ENCODE results near the gene RSF1. TPM values are rescaled to one million over a fixed set of nuclear protein-coding genes. Genes with fewer than 3 reads are reported as not detected.
"Not testable (repeated sequence)": the region's sequence is repeated elsewhere in the genome, so short reads cannot be mapped to it uniquely, and the experiment has no call there.

RSF1 gene
- total RNA-seq, 1 donor from 2014 or later: 104 TPM

DNA sequence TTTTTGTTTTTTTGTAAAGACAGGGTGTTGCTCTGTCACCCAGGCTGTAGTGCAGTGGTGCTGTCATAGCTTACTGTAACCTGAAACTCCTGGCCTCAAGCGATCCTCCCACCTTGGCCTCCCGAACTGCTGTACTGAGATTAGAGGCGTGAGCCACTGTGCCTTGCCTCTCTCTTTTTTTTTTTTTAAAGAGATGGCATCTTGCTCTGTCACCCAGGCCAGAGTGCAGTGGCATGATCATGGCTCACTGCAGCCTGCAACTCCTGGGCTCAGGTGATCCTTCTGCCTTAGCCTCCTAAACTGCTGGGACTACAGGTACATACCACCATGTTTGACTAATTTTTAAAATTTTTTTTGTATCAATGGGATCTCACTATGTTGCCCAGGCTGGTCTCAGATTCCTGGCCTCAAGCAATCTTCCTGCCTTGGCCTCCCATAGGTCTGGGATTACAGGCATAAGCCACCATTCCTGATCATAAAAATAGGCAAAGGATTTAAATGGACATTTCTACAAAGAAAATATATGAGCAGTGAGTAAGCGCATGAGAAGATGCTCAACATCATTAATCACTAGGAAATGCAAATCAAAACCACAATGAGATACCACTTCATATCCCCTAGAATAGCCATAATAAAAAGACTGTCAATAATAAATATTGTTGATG is 165.6 kb downstream of the RSF1 start:
- intact Hi-C loops (cut with DNase I): no loop called here
- ATAC-seq: no peak
- DNase-seq (ENCODE audit: low spot score): no peak

DNA sequence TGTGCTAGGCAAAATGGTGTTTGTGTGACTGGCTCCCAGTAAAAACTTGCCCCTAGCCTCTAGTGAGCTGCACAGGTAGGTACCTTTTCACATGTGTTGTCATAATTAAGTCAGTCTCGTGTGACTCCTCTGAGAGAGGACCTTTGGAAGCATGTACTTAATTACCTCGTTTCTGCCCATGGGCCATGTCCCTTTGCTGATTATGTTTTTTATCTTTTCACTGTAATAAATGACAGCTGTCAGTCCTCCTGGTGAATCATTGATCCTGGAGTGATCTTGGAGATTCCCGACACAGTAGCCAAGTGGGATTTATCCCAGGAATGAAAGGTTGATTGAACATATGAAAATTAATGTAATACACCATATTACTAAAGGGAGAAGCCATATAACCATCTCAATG is 170.4 kb downstream of the RSF1 start:
- intact Hi-C loops (cut with DNase I): no loop called here
- DNase-seq (ENCODE audit: low spot score) (no peak), ATAC-seq (no peak)

- intact Hi-C loops (cut with DNase I): no loop called here
- ATAC-seq: no peak
- DNase-seq (ENCODE audit: low spot score): no peak
These were observed 172.7 kb downstream of the RSF1 start for GRCh38 chr11:77647654-77648305.

- DNase-seq (ENCODE audit: low spot score) (no peak), ATAC-seq (no peak)
- intact Hi-C loops (cut with DNase I): no loop called here
These were observed 175.6 kb downstream of the RSF1 start for GRCh38 chr11:77644887-77645286.

DNA sequence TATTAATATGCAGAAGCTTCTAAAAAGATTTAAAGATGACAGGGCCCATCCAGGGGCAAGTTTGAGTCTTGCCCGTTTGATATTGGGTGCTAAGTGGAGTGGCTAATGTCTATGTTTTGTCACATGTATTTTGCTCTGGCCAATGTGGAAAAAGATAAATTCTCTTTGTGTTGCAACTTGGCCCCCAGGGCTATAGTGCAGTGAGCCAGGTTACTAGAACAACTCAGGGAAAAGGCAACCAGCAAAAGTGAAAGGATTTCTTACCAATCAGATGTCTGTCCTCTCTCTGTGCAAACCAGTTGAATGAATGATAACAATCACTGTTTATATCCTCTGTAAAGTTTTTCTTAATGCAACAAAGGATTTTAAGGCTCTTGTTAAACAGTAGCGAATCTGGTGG is 178.3 kb downstream of the RSF1 start:
- DNase-seq (ENCODE audit: low spot score): no peak
- ATAC-seq: no peak
- intact Hi-C loops (cut with DNase I): no loop called here

GRCh38 chr11:77637345-77638165 is 183.0 kb downstream of the RSF1 start, which contains the start of gene CLNS1A:
Gene CLNS1A (minus strand): TSS chr11:77637794. CDS start chr11:77637714, 80 bp downstream.
- ATAC-seq: peak; percentile 99
- peak; percentile 89 for DNase-seq (ENCODE audit: low spot score)
- intact Hi-C loops (cut with DNase I): no loop called here

GRCh38 chr11:77636731-77637344 is 183.7 kb downstream of the RSF1 start:
- intact Hi-C loops (cut with DNase I): no loop called here
- ATAC-seq (no peak), DNase-seq (ENCODE audit: low spot score) (no peak)

- intact Hi-C loops (cut with DNase I); ATAC-seq; DNase-seq (ENCODE audit: low spot score): not testable (repeated sequence)
These were observed 186.6 kb downstream of the RSF1 start for GRCh38 chr11:77633926-77634325.

- DNase-seq (ENCODE audit: low spot score) (no peak), ATAC-seq (no peak)
- intact Hi-C loops (cut with DNase I): no loop called here
These were observed 190.3 kb downstream of the RSF1 start for GRCh38 chr11:77630157-77630710.

DNA sequence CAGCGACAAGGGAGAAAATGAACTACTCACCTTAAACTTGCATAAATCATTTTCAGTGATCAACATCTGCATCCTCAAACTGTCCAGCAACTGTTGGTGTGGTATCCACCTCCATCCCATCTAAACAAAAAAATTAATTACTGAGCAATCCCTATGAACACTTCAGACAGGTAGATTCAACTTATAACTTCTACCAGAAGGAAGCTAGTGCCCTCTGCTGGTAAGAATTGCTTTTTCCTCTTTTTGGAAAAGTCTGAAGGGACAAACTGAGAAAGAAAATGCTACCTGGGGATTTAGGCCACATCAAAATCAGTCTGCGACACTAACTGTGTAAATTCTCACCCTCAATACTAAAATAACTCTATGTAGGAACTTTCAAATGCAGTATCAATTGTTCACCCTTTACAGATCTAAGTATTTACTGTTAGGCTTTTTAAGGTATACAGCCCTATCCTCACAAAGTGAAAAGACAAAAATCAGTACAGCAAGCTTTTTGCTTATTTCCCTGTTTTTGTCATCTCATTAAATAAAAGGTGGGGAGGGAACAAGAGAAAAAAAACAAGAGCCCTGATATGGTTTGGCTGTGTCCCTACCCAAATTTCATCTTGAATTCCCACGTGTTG is 200.8 kb downstream of the RSF1 start:
- no peak for ATAC-seq
- intact Hi-C loops (cut with DNase I): no loop called here

GRCh38 chr11:77617892-77618291 is 202.6 kb downstream of the RSF1 start:
- intact Hi-C loops (cut with DNase I): no loop called here
- ATAC-seq (no peak), DNase-seq (ENCODE audit: low spot score) (no peak)

More for the DNA sequence above, 200.8 kb downstream of the RSF1 start:
- DNase-seq (ENCODE audit: low spot score): no peak

GRCh38 chr11:77611921-77612320 is 208.6 kb downstream of the RSF1 start:
- ATAC-seq: no peak
- intact Hi-C loops (cut with DNase I): no loop called here
- DNase-seq (ENCODE audit: low spot score): no peak

Other genes starting within 250 kb of the RSF1 start
- 1.4 TPM for gene AQP11, start 230.8 kb downstream of the RSF1 start, total RNA-seq
- gene CLNS1A, start 182.9 kb downstream of the RSF1 start, total RNA-seq: 111 TPM
- 28.4 TPM for gene AAMDC, start 422 bp upstream of the RSF1 start, total RNA-seq
- gene INTS4, start 173.9 kb upstream of the RSF1 start, total RNA-seq: 49.1 TPM
- 4.0 TPM for gene KCTD14, start 202.6 kb upstream of the RSF1 start, total RNA-seq
- 39.4 TPM for gene THRSP, start 243.1 kb upstream of the RSF1 start, total RNA-seq